HCT116 (cell line): ENCODE results near the gene RNF125. TPM values are rescaled to one million over a fixed set of nuclear protein-coding genes. Genes with fewer than 3 reads are reported as not detected.

Source experiments
- ATAC-seq: fragments of 200-7000 bp; cut with Tn5 transposase; 2 replicates; pipeline ENCODE4 v1.9.1; 2020; ENCODE audit warnings: mild to moderate bottlenecking, moderate library complexity
- BruUV-seq: library from RNA; stranded (reverse); fragments of 400-500 nt; replicated peaks from 2 replicates; lab custom pipeline; 2021; lab: Mats Ljungman, UMichigan
- CTCF ChIA-PET: fragments of 300-600 bp; sonication (Branson Sonifier 250); formaldehyde crosslinking; loops from one replicate; lab custom pipeline; 2021; ENCODE audit warnings: antibody characterized with exemption; lab: Charles Lee
- POLR2A ChIA-PET: fragments of 300-600, 350-600 bp; sonication (Branson Sonifier 250); formaldehyde crosslinking; loops from one replicate; lab custom pipeline; 2021; ENCODE audit warnings: antibody characterized with exemption; lab: Charles Lee
- RAD21 ChIA-PET, 2 experiments: fragments of 300-600 bp; sonication (Branson Sonifier 250); formaldehyde crosslinking; loops; one replicate each; lab custom pipeline; 2023; ENCODE audit warnings: low total read pairs in 2 of 2; ENCODE audit not compliant: uncharacterized antibody in 2 of 2, unreplicated experiment in 2 of 2, low non-redundant PET in 1 of 2; lab: Charles Lee
- DNase-seq: peaks from one replicate; pipeline ENCODE4 v3.0.0-alpha.2; 2010; ENCODE audit warnings: low read depth, low spot score
- H2AFZ ChIP-seq: fragments of 200-600 bp; shearing (Covaris generic), sonication (generic); 2 replicates; pipeline ENCODE4 v1.6.1; 2017; ENCODE audit warnings: low read depth, mixed run types, mixed read lengths, antibody characterized with exemption, low read length; ENCODE audit not compliant: poor library complexity, severe bottlenecking
- H3K27ac ChIP-seq: 2 replicates; pipeline ENCODE4 v1.5.1; 2012; ENCODE audit warnings: low read depth, low read length
- H3K27me3 ChIP-seq: fragments of 200-600 bp; sonication (generic); 2 replicates; pipeline ENCODE4 v1.6.1; 2016; ENCODE audit warnings: mixed run types, low read length, mixed read lengths; ENCODE audit not compliant: insufficient read depth
- H3K36me3 ChIP-seq, 2 experiments: fragments of 200-500 bp in 1 of 2; fragments of 200-600 bp in 1 of 2; sonication (Bioruptor generic) in 1 of 2; sonication (generic) in 1 of 2; 2 replicates each; pipeline versions ENCODE4 v1.5.1 to v1.6.1; 2014 to 2016; ENCODE audit warnings: low read length in 2 of 2, inconsistent platforms in 1 of 2, mixed read lengths in 1 of 2, mixed run types in 1 of 2; ENCODE audit not compliant: insufficient read depth in 2 of 2, control insufficient read depth in 1 of 2
- H3K4me1 ChIP-seq, 2 experiments: fragments of 200-600 bp in 1 of 2; sonication (generic) in 1 of 2; 2 replicates each; pipeline versions ENCODE4 v1.5.1 to v1.6.1; 2012 to 2017; ENCODE audit warnings: low read length in 2 of 2, inconsistent platforms in 1 of 2, mild to moderate bottlenecking in 1 of 2, mixed read lengths in 1 of 2, mixed run types in 1 of 2, moderate library complexity in 1 of 2; ENCODE audit not compliant: insufficient read depth in 2 of 2, control insufficient read depth in 1 of 2
- H3K4me2 ChIP-seq: fragments of 200-600 bp; sonication (generic); 2 replicates; pipeline ENCODE4 v1.6.1; 2017; ENCODE audit warnings: mixed run types, low read length, mixed read lengths
- H3K4me3 ChIP-seq, 2 experiments: fragments of 200-600 bp in 1 of 2; sonication (generic) in 1 of 2; replicated peaks in 1 of 2; 2 replicates each; pipeline ENCODE4 v1.5.1; 2011 to 2016; ENCODE audit warnings: low read length in 2 of 2, control low read depth in 1 of 2, low read depth in 1 of 2, mild to moderate bottlenecking in 1 of 2, mixed read lengths in 1 of 2, mixed run types in 1 of 2
- H3K79me2 ChIP-seq: fragments of 200-600 bp; sonication (generic); 2 replicates; pipeline ENCODE4 v1.6.1; 2017; ENCODE audit warnings: mild to moderate bottlenecking, mixed run types, low read length, moderate library complexity, mixed read lengths; ENCODE audit not compliant: insufficient read depth
- H3K9ac ChIP-seq: fragments of 200-600 bp; sonication (generic); 2 replicates; pipeline ENCODE4 v1.6.1; 2016; ENCODE audit warnings: low read length, mixed read lengths
- H3K9me2 ChIP-seq: fragments of 200-600 bp; sonication (generic), shearing (Covaris generic); 2 replicates; pipeline ENCODE4 v1.6.1; 2017; ENCODE audit warnings: mixed run types, mild to moderate bottlenecking, moderate library complexity; ENCODE audit not compliant: insufficient read depth
- H3K9me3 ChIP-seq, 2 experiments: fragments of 200-500 bp in 1 of 2; fragments of 200-600 bp in 1 of 2; sonication (Bioruptor generic) in 1 of 2; sonication (generic) in 1 of 2; 2 replicates each; pipeline ENCODE4 v1.6.1; 2014 to 2017; ENCODE audit warnings: low read length in 2 of 2, mixed read lengths in 2 of 2, inconsistent platforms in 1 of 2, low read depth in 1 of 2, mild to moderate bottlenecking in 1 of 2, mixed run types in 1 of 2, moderate library complexity in 1 of 2; ENCODE audit not compliant: control insufficient read depth in 1 of 2, insufficient read depth in 1 of 2
- H4K20me1 ChIP-seq: fragments of 200-600 bp; sonication (generic), shearing (Covaris generic); 2 replicates; pipeline ENCODE4 v1.6.1; 2017; ENCODE audit warnings: mixed run types, mild to moderate bottlenecking, moderate library complexity; ENCODE audit not compliant: insufficient read depth
- CEBPB ChIP-seq: IDR thresholded peaks from 2 replicates; pipeline ENCODE4 v1.6.1; 2012; ENCODE audit warnings: low read depth
- CTCF ChIP-seq, 3 experiments: fragments of 200-600 bp in 1 of 3; sonication (generic) in 1 of 3; IDR thresholded peaks in 2 of 3; conservative IDR thresholded peaks in 1 of 3; 2 replicates each; pipeline ENCODE4 v1.5.1; 2012 to 2017; ENCODE audit warnings: low read depth in 2 of 3, low read length in 2 of 3, antibody characterized with exemption in 1 of 3, borderline replicate concordance in 1 of 3, control low read depth in 1 of 3, mild to moderate bottlenecking in 1 of 3, mixed read lengths in 1 of 3, mixed run types in 1 of 3, moderate library complexity in 1 of 3; ENCODE audit not compliant: insufficient read depth in 1 of 3
- EGR1 ChIP-seq: IDR thresholded peaks from 2 replicates; pipeline ENCODE4 v1.6.1; 2012; ENCODE audit warnings: low read depth
- ELF1 ChIP-seq: IDR thresholded peaks from 2 replicates; pipeline ENCODE4 v1.6.1; 2012; ENCODE audit warnings: low read depth, borderline replicate concordance
- EZH2 ChIP-seq: fragments of 200-600 bp; sonication (generic); IDR thresholded peaks from 2 replicates; pipeline ENCODE4 v1.6.1; 2017; ENCODE audit warnings: antibody characterized with exemption, mixed run types
- EZH2phosphoT487 ChIP-seq: fragments of 200-600 bp; IDR thresholded peaks from 2 replicates; pipeline ENCODE4 v1.6.1; 2018; ENCODE audit warnings: antibody characterized with exemption, borderline replicate concordance
- JUND ChIP-seq: IDR thresholded peaks from 2 replicates; pipeline ENCODE4 v1.6.1; 2012
- POLR2AphosphoS5 ChIP-seq: IDR thresholded peaks from 2 replicates; pipeline ENCODE4 v1.6.1; 2011; ENCODE audit warnings: mild to moderate bottlenecking, low read depth, low read length, moderate library complexity
- SIN3A ChIP-seq: IDR thresholded peaks from 2 replicates; pipeline ENCODE4 v1.6.1; 2012; ENCODE audit warnings: low read depth
- SP1 ChIP-seq: IDR thresholded peaks from 2 replicates; pipeline ENCODE4 v1.6.1; 2012; ENCODE audit warnings: low read depth
- SRF ChIP-seq: IDR thresholded peaks from 2 replicates; pipeline ENCODE4 v1.6.1; 2012; ENCODE audit warnings: low read depth
- ZBTB33 ChIP-seq: IDR thresholded peaks from 2 replicates; pipeline ENCODE4 v1.6.1; 2011; ENCODE audit warnings: mild to moderate bottlenecking, low read length, moderate library complexity; ENCODE audit not compliant: insufficient replicate concordance; ENCODE audit errors: extremely low read depth
- ZNF274 ChIP-seq: fragments of 200-500 bp; sonication (Bioruptor generic); IDR thresholded peaks from 2 replicates; pipeline ENCODE4 v1.6.1; 2014; ENCODE audit warnings: mild to moderate bottlenecking, low read depth, low read length, inconsistent platforms
- intact Hi-C: fragments of 100-400 bp; cut with micrococcal nuclease; formaldehyde crosslinking; loops from 2 replicates; pipeline ENCODE4 v1.10.0; 2022
- total RNA-seq: library from RNA; stranded (reverse); gene quantifications from one replicate; pipeline ENCODE4 v1.2.1, GENCODE V29; 2021; ENCODE audit not compliant: unreplicated experiment

Gene RNF125
- total RNA-seq, 1 experiment from 2014 or later = 7.4 TPM

DNA sequence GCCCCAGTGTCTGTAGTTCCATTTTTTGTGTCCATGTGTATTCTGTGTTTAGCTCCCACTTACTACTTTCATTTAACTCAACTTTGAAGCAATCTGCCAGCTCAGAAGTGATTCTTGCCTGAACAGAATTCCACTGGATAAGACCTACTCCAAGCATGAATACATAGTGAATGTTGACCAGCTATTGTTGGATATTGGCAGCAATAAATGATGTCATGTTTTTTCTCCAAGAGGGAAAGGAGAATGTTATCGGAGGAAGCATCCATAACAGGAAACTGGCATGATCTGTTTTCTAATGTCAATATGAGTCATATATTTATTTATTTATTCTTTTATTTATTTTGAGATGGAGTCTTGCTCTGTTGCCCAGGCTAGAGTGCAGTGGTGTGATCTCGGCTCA is 38.9 kb upstream of the RNF125 start:
- ChIA-PET CTCF (no interaction called here), POLR2A (no interaction called here), RAD21 (no interaction called here)
- peaks cover 5 to 20% of the 10 kb centered on the region in 2 experiments; a peak in 2 of 4 replicates for H3K9me3 ChIP-seq
- no peak for DNase-seq
- H3K79me2 ChIP-seq = no peaks in the 10 kb centered on the region
- H3K36me3 ChIP-seq = no peaks in the 10 kb centered on the region
- H3K27ac ChIP-seq = no peak overlapping the region
- H3K9ac ChIP-seq = no peak overlapping the region
- H4K20me1 ChIP-seq = no peaks in the 10 kb centered on the region
- H3K4me1 ChIP-seq = no peaks in the 10 kb centered on the region
- intact Hi-C loops = no loop called here
- ATAC-seq = no peak
- no TSS peak for BruUV-seq
- no peaks in the 10 kb centered on the region for H3K9me2 ChIP-seq
- H3K4me2 ChIP-seq = no peak overlapping the region
- TF ChIP-seq SP1 (no peak), EZH2phosphoT487 (no peak), CEBPB (no peak), SRF (no peak), CTCF (IDR thresholded peaks at IDR 0.05 in 2 of 3, conservative IDR thresholded peaks at IDR 0.05 in 1 of 3; ENCODE audit: borderline replicate concordance in 1 of 3, insufficient read depth in 1 of 3, low read depth in 2 of 3, low read length in 2 of 3) (no peak)
- no peak overlapping the region for H3K4me3 ChIP-seq
- no peak overlapping the region for H2AFZ ChIP-seq
- H3K27me3 ChIP-seq = no peaks in the 10 kb centered on the region

DNA sequence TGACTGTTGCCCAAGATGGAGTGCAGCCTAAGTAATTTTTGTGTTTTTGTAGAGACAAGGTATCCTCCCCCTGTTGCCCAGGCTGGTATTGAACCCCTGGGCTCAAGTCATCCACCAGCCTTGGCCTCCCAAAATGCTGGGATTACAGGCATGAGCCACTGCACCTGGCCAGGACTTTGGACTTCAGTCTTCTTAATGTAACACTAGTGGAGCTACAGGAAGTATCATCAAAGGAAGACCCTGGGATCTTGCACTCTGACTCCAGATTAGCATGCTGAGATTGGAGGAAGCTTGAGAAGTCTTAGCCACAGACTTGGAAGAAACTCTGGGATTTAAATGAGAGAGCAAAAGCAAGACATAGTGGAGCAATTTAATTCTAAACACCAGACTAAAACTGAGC is 37.8 kb upstream of the RNF125 start:
- Histone ChIP-seq H3K4me3 (no peak overlapping the region), H3K79me2 (no peaks in the 10 kb centered on the region), H3K27me3 (no peaks in the 10 kb centered on the region), H2AFZ (no peak overlapping the region), H4K20me1 (no peaks in the 10 kb centered on the region), H3K9me3 (peaks cover 5 to 14% of the 10 kb centered on the region in 2 experiments; a peak in 2 of 4 replicates), H3K4me1 (no peaks in the 10 kb centered on the region), H3K9me2 (no peaks in the 10 kb centered on the region), H3K4me2 (no peak overlapping the region), H3K36me3 (no peaks in the 10 kb centered on the region), H3K9ac (no peak overlapping the region), H3K27ac (no peak overlapping the region)
- no peak for ATAC-seq
- no peak for DNase-seq
- intact Hi-C loops = no loop called here
- CTCF ChIA-PET = no interaction called here
- POLR2A ChIA-PET = no interaction called here
- RAD21 ChIA-PET = no interaction called here
- no TSS peak for BruUV-seq
- TF ChIP-seq POLR2AphosphoS5 = no peak
- no peak for TF ChIP-seq EZH2
- TF ChIP-seq EZH2phosphoT487 = no peak
- TF ChIP-seq SIN3A = no peak
- TF ChIP-seq ZBTB33 = no peak
- TF ChIP-seq SP1 = no peak
- TF ChIP-seq SRF = no peak
- no peak for TF ChIP-seq ZNF274
- no peak for TF ChIP-seq ELF1
- no peak for TF ChIP-seq CEBPB
- no peak for TF ChIP-seq JUND
- no peak for TF ChIP-seq CTCF (IDR thresholded peaks at IDR 0.05 in 2 of 3, conservative IDR thresholded peaks at IDR 0.05 in 1 of 3; ENCODE audit: borderline replicate concordance in 1 of 3, insufficient read depth in 1 of 3, low read depth in 2 of 3, low read length in 2 of 3)
- TF ChIP-seq EGR1 = no peak
